Smooth muscle cell (in vitro differentiated cells): ENCODE measurements around the gene FBXO8. TPM values are rescaled to one million over a fixed set of nuclear protein-coding genes. Genes with fewer than 3 reads are reported as not detected.

Source experiments
- DNase-seq: peaks from one replicate; lab custom pipeline; 2025; ENCODE audit not compliant: unreplicated experiment; lab: John Stamatoyannopoulos, UW
- H2AFZ ChIP-seq: fragments of 200-600 bp; sonication (generic); 2 replicates; pipeline ENCODE4 v1.6.0; 2016; ENCODE audit warnings: antibody characterized with exemption, low read depth, mild to moderate bottlenecking
- H3F3A ChIP-seq: fragments of 200-600 bp; sonication (generic); 2 replicates; pipeline ENCODE4 v1.6.0; 2017; ENCODE audit warnings: antibody characterized with exemption, low read depth
- H3K27ac ChIP-seq: fragments of 200-600 bp; sonication (generic); 2 replicates; pipeline ENCODE4 v1.5.1; 2016; ENCODE audit warnings: low read depth, mild to moderate bottlenecking
- H3K27me3 ChIP-seq: fragments of 200-600 bp; sonication (generic); 2 replicates; pipeline ENCODE4 v1.6.1; 2016; ENCODE audit warnings: low read depth, mild to moderate bottlenecking
- H3K36me3 ChIP-seq: fragments of 200-600 bp; sonication (generic); 2 replicates; pipeline ENCODE4 v1.5.1; 2016; ENCODE audit warnings: low read depth
- H3K4me1 ChIP-seq: fragments of 200-600 bp; sonication (generic); 2 replicates; pipeline ENCODE4 v1.5.1; 2016; ENCODE audit warnings: low read depth
- H3K4me2 ChIP-seq: fragments of 200-600 bp; sonication (generic); 2 replicates; pipeline ENCODE4 v1.6.0; 2016; ENCODE audit warnings: mild to moderate bottlenecking
- H3K4me3 ChIP-seq: fragments of 200-600 bp; sonication (generic); 2 replicates; pipeline ENCODE4 v1.5.1; 2016; ENCODE audit warnings: mild to moderate bottlenecking
- H3K79me2 ChIP-seq: fragments of 200-600 bp; sonication (generic); 2 replicates; pipeline ENCODE4 v1.6.0; 2016; ENCODE audit warnings: low read depth, mild to moderate bottlenecking
- H3K9ac ChIP-seq: fragments of 200-600 bp; sonication (generic); 2 replicates; pipeline ENCODE4 v1.6.0; 2016; ENCODE audit warnings: low read depth
- H3K9me3 ChIP-seq: fragments of 200-600 bp; sonication (generic); replicated peaks from 2 replicates; pipeline ENCODE4 v1.5.1; 2016; ENCODE audit warnings: low read depth
- H4K20me1 ChIP-seq: fragments of 200-600 bp; sonication (generic); 2 replicates; pipeline ENCODE4 v1.6.0; 2016; ENCODE audit warnings: low read depth
- CTCF ChIP-seq: fragments of 200-600 bp; sonication (generic); IDR thresholded peaks from 2 replicates; pipeline ENCODE4 v1.5.1; 2017; ENCODE audit warnings: borderline replicate concordance, mild to moderate bottlenecking, antibody characterized with exemption; ENCODE audit not compliant: insufficient read depth, poor library complexity, severe bottlenecking
- WGBS: methylation state at CpG from one replicate; pipeline ENCODE4 v1.1.7; 2016; ENCODE audit warnings: low lambda C conversion rate; 5-methylcytosine and 5-hydroxymethylcytosine counted together
- polyA plus RNA-seq: library from polyadenylated mRNA; unstranded; fragments of >200 nt; fragmentation: Nextera tagmentation; extraction: Ambion mirVana; gene quantifications from 2 replicates; pipeline ENCODE4 v1.2.1, GENCODE V29; 2016
- total RNA-seq: library from RNA; depleted of rRNA; stranded (reverse); fragments of >200 nt; gene quantifications from 2 replicates; pipeline ENCODE4 v1.2.3, GENCODE V29; 2014

FBXO8 gene
- total and polyA plus RNA-seq, 2 experiments from 2014 or later: 34.2 to 54.3 TPM

GRCh38 chr4:174275101-174275500, 8.4 kb downstream of the FBXO8 start:
- Histone ChIP-seq H3K27me3 (no peaks in the 10 kb centered on the region), H4K20me1 (peaks cover 32% of the 10 kb centered on the region), H3K27ac (no peak overlapping the region), H3K9me3 (no peaks in the 10 kb centered on the region), H3K36me3 (peaks cover 6% of the 10 kb centered on the region), H3K4me1 (no peaks in the 10 kb centered on the region), H3K4me3 (no peak overlapping the region), H3K9ac (no peak overlapping the region), H2AFZ (no peak overlapping the region), H3K4me2 (no peak overlapping the region), H3K79me2 (peaks cover 100% of the 10 kb centered on the region), H3F3A (no peaks in the 10 kb centered on the region)
- no peak for DNase-seq
- no peak for TF ChIP-seq CTCF
- WGBS: 86% methylated on average over 3 of the region's 3 CpGs

GRCh38 chr4:174274436-174274835, 9.0 kb downstream of the FBXO8 start:
- no peak for DNase-seq
- Histone ChIP-seq H3K4me3 (no peak overlapping the region), H3K27me3 (no peaks in the 10 kb centered on the region), H3K79me2 (peaks cover 100% of the 10 kb centered on the region), H3K9me3 (no peaks in the 10 kb centered on the region), H3K36me3 (no peaks in the 10 kb centered on the region), H3K4me1 (no peaks in the 10 kb centered on the region), H3K27ac (no peak overlapping the region), H3K4me2 (no peak overlapping the region), H2AFZ (no peak overlapping the region), H4K20me1 (peaks cover 32% of the 10 kb centered on the region), H3F3A (no peaks in the 10 kb centered on the region), H3K9ac (no peak overlapping the region)
- no peak for TF ChIP-seq CTCF
- over 99% methylated on average over 3 of the region's 3 CpGs for WGBS

- Histone ChIP-seq H3K27me3 (no peaks in the 10 kb centered on the region), H3K4me1 (no peaks in the 10 kb centered on the region), H3K9me3 (no peaks in the 10 kb centered on the region), H3K4me2 (no peak overlapping the region), H3K36me3 (no peaks in the 10 kb centered on the region), H3K79me2 (peaks cover 100% of the 10 kb centered on the region), H3K9ac (no peak overlapping the region), H2AFZ (no peak overlapping the region), H4K20me1 (peaks cover 29% of the 10 kb centered on the region), H3F3A (no peaks in the 10 kb centered on the region), H3K27ac (no peak overlapping the region), H3K4me3 (no peak overlapping the region)
- WGBS: 90% methylated on average over 5 of the region's 5 CpGs
- TF ChIP-seq CTCF: no peak
- no peak for DNase-seq
These were observed 9.5 kb downstream of the FBXO8 start for GRCh38 chr4:174273930-174274329.

GRCh38 chr4:174266416-174266815, 17.1 kb downstream of the FBXO8 start:
- no peak for DNase-seq
- Histone ChIP-seq H3K4me2 (peak overlapping the region; percentile 46), H2AFZ (no peak overlapping the region), H3K79me2 (peaks cover 98% of the 10 kb centered on the region), H3K4me3 (no peak overlapping the region), H3K9me3 (no peaks in the 10 kb centered on the region), H3K36me3 (no peaks in the 10 kb centered on the region), H3K4me1 (no peaks in the 10 kb centered on the region), H3K9ac (no peak overlapping the region), H3K27me3 (no peaks in the 10 kb centered on the region), H4K20me1 (peaks cover 4% of the 10 kb centered on the region), H3F3A (no peaks in the 10 kb centered on the region), H3K27ac (peak overlapping the region; percentile 60)
- no peak for TF ChIP-seq CTCF
- WGBS: 74% methylated on average over 2 of the region's 2 CpGs
